Lower leg skin (tissue), 4 donors: ENCODE data around the gene GRB10. TPM values are rescaled to one million over a fixed set of nuclear protein-coding genes. Genes with fewer than 3 reads are reported as not detected.

ENCODE experiments used
- DNase-seq, 2 donors: peaks; one replicate each; pipeline ENCODE4 v3.0.0-alpha.2; 2019; ENCODE audit warnings: low spot score in 2 of 2
- H3K4me3 ChIP-seq: fragments of 200-600 bp; sonication (generic); 2 replicates; pipeline ENCODE4 v1.5.1; 2017; ENCODE audit warnings: mild to moderate bottlenecking, low read depth; ENCODE audit not compliant: poor library complexity, severe bottlenecking
- CTCF ChIP-seq, 3 donors: fragments of 450-650 bp; IDR thresholded peaks; one replicate each; pipeline ENCODE4 v1.5.1; 2016; ENCODE audit warnings: antibody characterized with exemption in 3 of 3, mild to moderate bottlenecking in 3 of 3, moderate library complexity in 2 of 3
- POLR2A ChIP-seq, 2 donors: fragments of 450-650 bp; IDR thresholded peaks; one replicate each; pipeline ENCODE4 v1.6.1; 2016 to 2017; ENCODE audit warnings: antibody characterized with exemption in 2 of 2, mild to moderate bottlenecking in 1 of 2, moderate library complexity in 1 of 2
- WGBS, 2 donors: methylation state at CpG; one replicate each; pipeline ENCODE4 v1.1.5; 2018; 5-methylcytosine and 5-hydroxymethylcytosine counted together
- intact Hi-C: fragments of 100-400 bp; cut with DNase I; formaldehyde crosslinking; loops from one replicate; pipeline ENCODE4 v1.15.0; 2023; ENCODE audit warnings: low total_unique reads
- total RNA-seq, 4 donors: library from RNA; depleted of rRNA; stranded (reverse); fragments of >200 nt; gene quantifications; one replicate each; pipeline ENCODE4 v1.1.0, GENCODE V29; 2016

Gene GRB10
- total RNA-seq, 4 donors from 2014 or later, result 6.6 to 25.7 (median 15.2) TPM

- no peak for TF ChIP-seq POLR2A (IDR thresholded peaks at IDR 0.05)
- TF ChIP-seq CTCF (IDR thresholded peaks at IDR 0.05), result no peak
- DNase-seq, result no peak
- H3K4me3 ChIP-seq, result no peak overlapping the region
- WGBS, 2 donors, result 96% methylated on average over 1 of the region's 1 CpG
- intact Hi-C loops, result no loop called here
Measured at GRCh38 chr7:50633414-50633710, 149.3 kb downstream of the GRB10 start.

DNA sequence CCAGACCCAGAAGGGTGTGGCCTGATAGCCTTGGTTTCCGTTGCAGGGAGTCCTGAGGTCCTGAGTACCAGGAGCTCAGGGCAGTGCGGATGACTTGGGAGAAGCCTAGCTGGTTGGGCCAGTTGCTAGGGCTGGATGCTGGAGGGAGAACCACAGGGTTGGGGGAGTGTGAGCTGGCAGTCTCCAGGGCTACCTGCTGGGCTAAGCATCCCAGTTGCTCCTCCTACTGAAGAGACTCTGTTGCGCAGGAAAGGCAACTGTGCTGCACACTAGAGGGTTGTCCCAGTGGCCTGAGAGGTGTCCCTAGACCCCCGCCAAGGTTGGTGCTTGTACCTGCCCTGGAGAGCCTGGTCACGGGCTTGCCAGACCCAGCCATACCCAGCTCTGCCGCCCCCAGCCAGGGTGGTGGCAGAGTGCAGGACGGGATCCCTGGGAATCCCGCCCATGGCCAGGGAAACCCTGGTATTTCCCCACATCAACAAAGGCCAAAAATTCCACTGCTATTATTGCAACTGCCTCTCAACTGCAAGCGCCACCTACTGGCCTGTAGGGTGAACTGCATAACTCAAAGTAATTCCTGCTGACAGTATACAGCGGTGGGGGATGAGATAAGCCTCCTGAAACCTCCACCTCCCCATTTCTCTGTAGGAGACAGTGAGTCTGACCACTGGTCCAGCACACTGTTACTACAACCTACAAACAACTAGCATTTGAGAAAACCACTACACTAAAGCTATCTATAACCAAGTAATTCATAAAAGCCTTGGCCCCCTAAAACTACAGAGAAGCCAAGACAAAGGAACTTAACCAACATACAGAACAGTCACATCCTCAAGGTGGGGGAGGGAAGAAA, 149.9 kb downstream of the GRB10 start:
- no peak overlapping the region for H3K4me3 ChIP-seq
- TF ChIP-seq POLR2A (IDR thresholded peaks at IDR 0.05) (no peak), CTCF (IDR thresholded peaks at IDR 0.05) (no peak)
- WGBS, 2 donors, result 64 to 81% methylated on average over 7 to 10 of the region's 10 CpGs
- DNase-seq, result peak; percentile 17 to 59
- intact Hi-C loops, result no loop called here

DNA sequence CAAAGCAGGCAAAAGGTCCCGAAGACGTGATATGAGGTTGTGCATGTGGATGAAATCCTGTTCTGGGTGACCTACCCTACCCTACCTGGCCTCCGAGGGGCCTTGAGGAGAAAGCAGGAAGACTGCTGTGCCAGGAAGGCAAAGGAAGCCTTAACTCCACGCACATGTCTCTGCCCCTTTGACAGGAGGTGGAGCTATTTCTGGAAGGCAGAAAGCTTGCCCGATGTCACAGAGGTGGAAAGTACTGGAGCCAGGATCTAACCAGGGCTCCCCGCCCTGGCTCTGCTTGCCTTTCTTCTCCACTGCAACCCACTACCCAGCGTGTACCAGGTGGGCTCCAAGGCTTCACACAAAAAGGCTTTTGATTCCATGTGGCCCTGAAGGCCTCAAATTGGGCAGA, 151.1 kb downstream of the GRB10 start:
- 83 to 84% methylated on average over 7 of the region's 7 CpGs for WGBS, 2 donors
- no peak for DNase-seq
- H3K4me3 ChIP-seq, result no peak overlapping the region
- no peak for TF ChIP-seq CTCF (IDR thresholded peaks at IDR 0.05)
- no peak for TF ChIP-seq POLR2A (IDR thresholded peaks at IDR 0.05)
- intact Hi-C loops, result no loop called here

DNA sequence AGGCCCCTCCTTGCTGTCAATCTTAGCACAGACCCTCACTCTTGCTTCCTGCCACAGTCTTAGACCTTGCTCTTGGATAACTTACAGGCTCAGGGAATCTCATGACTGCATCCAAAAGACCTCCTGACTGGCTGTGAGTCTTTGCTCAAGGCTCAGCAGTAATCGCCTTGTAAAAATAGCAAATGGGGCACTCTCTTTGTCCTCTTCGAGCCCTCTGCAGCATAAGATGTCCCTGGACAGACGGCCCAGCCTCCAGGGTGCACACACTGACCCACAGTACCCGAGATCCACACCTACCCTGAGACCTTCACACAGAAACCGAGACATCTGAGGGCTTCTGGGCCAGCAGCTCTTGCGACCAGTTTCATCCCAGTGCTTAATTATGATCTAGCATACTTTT, 151.6 kb downstream of the GRB10 start:
- DNase-seq, result no peak
- TF ChIP-seq POLR2A (IDR thresholded peaks at IDR 0.05), result no peak
- no peak for TF ChIP-seq CTCF (IDR thresholded peaks at IDR 0.05)
- 84 to 87% methylated on average over 6 of the region's 6 CpGs for WGBS, 2 donors
- no peak overlapping the region for H3K4me3 ChIP-seq
- intact Hi-C loops, result no loop called here

DNA sequence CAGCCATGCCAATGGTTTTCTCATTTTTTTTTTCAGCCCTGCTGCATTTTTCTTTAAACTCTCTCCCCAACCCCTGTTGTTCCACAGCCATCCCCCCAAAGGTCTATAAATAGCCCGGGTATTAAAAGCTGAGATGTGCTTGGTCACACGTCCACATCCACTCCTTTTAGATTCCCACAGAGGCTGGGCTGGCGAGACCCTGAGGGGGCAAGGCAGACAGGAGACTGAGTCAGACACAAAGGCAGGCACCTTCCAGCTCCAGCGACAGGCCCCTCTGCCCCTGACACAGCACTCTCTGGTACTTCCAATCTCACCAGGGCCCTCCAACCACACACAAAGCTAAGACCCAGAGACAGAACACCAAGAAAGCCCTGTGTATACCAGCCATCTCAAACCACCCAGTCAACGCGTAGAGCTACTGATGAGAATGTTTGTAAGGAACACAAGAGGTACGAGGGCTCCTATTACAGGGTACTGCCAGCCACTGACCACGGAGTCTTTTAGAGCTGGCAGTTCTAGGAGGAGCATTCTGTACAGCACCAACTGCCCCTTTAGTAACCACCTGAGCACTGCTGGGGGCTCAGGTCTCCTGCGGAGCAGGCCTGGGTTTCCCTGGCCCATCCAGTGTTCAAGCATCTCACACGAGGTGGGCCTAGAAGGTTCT, 153.3 kb downstream of the GRB10 start:
- intact Hi-C loops, result no loop called here
- H3K4me3 ChIP-seq, result no peak overlapping the region
- DNase-seq, result no peak
- TF ChIP-seq POLR2A (IDR thresholded peaks at IDR 0.05), result no peak
- TF ChIP-seq CTCF (IDR thresholded peaks at IDR 0.05), result no peak
- 84% methylated on average over 9 to 10 of the region's 10 CpGs for WGBS, 2 donors
